ENCODE measurements around the gene DENND4C.
"Not testable (repeated sequence)": the region's sequence is repeated elsewhere in the genome, so short reads cannot be mapped to it uniquely, and the experiment has no call there.

Gene DENND4C

DNA sequence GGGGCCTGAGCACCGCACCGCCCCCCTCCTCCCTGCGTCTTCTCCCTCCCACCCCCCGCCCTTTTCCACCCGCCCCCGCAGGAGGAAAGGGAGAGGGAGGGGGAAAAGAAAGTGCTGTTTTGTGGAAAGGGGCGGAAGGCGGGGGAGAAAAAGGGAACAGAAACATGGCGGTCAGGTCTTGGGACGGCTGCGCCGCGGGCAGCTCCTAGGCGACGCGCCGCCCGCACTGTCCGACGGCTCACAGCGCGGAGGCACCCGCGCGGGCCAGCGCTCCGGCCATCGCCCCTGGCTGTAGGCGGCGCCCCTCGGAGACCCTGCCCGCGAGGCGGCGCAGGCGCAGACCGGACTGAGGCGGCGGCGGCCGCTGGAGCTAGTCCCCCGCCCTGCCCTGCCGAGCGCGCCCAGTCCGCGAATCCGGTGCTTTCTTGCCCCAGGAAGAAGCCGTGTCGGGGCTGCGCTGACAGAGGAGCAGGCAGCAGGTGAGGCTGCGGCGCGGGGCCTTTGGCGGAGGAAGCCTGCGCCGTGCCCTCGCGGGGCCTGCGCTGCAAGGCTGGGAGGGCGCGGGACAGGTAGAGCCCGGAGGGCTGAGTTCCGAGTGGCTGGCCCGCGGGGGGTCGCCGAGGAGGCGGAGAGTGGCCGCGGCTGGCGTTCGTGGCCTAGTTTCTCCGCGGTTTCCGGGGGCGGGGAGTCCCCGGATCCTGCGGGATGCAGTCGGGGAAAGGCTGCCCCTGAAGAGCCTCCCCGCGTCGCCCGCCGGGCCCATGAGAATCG, at the start of gene DENND4C:
Gene DENND4C (plus strand): TSS at position 339 of the 771 bp plus-strand sequence. CDS start 45,482 bp downstream, outside the sequence.
- peak; percentile 67 for DNase-seq

DNA sequence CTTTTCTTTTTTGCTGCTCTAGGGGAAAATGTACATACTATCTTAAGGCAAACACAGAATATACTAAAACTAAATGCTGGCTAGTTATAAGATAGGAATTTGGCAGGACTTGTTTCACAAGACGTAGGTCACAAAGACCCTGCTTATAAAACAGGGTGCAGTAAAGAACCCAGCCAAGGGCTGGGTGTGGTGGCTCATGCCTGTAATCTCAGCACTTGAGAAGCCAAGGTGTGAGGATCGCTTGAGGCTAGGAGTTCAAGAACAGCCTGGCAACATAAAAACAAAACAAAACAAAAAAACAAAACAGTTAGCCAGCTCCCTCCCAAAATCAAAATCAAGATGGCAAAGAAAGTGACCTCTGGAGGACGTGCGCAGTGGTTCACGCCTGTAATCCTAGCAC, 49.5 kb upstream of the DENND4C start:
- DNase-seq = no peak

DNA sequence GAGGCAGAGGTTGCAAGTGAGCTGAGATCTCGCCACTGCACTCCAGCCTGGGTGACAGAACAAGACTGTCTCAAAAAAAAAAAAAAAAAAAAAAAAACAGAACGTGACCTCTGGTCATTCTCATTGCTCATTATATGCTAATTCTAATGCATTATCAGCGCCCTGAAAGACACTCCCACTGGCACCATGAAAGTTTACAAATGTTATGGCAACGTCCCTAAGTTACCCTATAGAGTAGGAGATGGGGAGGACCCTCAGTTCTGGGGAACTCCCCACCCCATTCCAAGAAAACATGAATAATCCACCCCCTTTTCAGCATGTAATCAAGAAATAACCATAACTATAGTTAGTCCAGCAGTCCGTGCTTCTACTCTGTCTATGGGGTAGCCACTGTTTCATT, 48.9 kb upstream of the DENND4C start:
- no peak for DNase-seq

DNA sequence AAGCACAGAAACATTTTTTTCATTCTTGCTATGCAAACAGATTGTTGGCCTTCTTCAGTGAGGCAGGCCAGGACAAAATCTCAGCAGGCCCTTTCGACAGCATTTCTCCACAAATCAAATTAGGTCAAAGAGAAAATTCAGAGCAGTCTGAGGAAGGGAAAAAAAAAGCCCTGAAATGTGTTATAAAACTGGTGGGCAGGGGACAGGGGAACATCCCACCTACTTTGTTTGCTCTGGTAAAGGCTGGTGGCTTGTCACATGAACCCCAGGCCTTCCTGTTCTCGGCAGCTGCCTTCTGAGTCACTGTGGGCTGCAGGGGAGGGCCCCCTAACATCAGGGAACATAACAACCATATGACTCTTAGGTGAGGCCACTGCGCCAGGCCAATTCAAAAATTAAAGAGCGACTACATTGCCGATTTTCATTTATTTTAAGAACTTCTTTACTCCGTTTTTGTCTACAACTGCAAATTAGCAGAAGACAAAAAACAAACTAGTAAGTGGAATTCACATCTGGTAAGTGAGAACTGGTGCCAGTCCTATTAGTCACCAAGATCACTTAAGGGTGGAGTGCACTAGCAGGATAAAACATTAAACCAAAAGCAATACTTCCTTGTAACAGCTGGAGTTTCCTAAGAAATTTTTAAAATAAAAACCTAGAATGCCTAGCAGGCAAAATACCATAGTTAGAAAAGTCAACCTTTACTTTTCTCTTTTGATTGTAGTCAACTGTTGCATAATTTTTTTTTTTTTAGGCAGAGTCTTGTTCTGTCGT, 46.2 kb upstream of the DENND4C start:
- DNase-seq = peak; percentile 58

DNA sequence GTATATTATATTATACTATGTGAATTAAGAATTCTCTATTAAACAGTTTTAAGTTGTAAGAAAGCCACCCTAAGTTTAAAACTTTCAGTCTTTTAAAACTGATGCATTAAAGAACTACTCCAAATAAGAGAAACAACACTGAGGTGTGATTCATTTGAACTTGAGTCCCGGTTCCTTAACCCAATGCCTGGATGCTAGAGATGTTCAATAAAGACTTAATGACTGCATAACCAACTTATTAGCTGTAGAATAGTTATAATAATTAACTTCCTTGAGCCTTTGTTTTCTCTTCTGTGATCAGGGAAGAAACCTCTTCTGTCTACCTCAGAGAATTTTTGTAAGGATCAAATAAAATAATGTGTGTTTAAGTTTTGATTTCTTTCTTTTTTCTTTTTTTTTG, 45.3 kb upstream of the DENND4C start:
- DNase-seq = no peak

DNA sequence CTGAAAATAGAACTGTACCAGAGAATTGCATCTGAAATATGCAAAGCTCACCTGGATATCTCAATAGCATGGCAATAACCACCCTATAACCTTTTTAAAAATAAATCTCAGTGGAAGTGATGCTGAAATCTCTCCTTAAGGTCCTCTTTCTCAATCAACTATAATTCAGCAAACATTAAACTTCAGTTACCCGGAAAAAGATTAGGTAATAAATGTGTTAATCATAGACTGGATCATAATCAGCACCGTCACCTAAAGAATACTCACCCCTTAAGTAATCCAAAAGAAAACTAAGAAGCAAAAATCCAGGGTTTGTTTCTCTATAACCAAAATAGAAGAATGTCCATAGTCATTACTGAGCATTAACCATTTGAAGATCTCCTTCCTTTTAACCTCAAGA, 44.3 kb upstream of the DENND4C start:
- no peak for DNase-seq

DNA sequence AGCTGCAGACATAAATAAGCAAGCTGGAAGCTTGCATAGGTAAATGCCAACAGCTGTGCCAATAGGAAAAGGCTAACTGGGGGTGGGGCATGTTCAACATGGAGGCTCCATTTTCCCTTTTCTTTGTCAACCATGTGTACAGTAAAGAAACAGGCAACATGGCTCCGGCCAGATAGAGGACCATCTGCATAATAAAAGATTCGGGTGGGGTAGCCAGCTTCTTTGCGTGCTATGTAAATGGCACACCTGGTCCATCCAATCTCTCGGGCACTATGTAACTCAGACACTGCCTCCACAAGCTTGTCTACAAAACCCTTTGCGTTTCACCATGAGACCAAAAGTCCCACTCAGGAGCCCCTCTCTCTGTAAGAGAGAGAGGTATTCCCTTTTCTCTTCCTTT, 41.7 kb upstream of the DENND4C start:
- no peak for DNase-seq

DNA sequence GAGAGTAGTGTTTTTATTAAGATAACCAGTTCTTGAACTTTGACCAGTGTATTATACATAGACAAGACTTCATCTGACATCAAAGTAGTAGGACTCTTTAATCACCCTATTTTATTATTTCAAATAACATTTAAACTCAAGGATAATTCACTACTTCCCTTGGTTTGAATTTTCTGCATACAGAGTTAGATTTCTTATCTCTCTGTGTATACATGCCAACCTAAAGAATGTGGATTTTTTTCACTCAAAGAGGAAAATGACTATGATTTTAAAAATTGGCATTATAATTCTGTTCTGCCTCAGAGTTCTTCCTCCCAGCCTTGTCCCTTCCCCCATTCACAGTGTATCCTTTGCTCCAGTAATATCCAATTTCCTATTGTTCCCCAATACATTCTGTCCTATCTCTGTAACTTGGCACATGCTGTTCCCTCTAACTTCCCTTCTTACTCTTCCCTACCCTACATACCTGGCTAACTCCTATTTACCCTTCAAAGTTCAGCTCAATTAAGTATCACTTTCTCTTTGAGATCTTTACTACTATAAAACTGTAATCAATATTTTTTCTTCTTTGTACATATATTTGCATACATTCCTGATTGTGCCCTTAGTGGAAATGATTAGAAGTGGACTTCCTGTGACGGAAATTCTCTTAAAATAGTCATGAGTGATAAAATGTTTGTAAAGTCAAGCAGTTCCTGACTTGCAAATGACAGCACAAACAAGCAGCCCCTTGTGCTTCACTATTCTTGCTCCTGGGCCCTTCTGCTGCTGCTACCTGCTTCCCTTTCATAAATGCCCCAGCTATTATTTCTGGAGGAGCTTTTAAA, 38.1 kb upstream of the DENND4C start:
- no peak for DNase-seq

DNA sequence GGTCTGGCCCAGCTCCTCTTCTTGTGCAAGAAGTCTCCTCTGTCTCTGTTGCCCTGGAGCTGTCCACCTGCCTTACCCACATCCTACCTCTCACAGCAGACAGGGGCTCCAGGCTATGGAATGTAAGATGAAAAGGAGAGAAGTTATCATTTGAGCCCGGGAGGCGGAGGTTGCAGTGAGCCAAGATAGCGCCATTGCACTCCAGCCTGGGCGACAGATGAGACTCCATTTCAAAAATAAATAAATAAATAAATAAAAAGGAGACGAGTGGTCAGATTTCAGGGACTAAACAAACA, 37.5 kb upstream of the DENND4C start:
- no peak for DNase-seq

DNA sequence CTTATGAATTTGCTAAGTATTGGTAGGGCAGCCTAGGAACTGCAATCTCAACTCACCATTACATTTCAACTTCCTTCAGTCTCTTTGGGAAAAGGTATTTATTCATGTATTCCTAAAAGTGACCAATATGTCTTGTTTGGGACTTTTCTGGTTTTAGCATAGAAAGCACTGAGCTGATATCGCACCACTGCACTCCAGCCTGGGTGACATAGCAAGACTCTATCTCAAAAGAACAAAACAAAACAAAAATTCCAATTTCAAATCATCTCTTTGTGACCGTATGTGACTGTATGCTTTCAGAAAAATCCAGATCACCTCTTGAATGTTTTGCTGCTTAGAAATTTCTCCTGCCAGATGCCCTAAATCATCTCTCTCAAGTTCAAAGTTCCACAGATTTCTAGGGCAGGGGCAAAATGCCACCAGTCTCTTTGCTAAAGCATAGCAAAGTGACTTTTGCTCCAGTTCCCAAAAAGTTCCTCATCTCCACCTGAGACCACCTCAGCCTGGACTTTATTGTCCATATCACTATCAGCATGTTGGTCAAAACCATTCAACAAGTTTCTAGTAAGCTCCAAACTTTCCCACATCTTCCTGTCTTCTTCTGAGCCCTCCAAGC, 37.0 kb upstream of the DENND4C start:
- not testable (repeated sequence) for DNase-seq

DNA sequence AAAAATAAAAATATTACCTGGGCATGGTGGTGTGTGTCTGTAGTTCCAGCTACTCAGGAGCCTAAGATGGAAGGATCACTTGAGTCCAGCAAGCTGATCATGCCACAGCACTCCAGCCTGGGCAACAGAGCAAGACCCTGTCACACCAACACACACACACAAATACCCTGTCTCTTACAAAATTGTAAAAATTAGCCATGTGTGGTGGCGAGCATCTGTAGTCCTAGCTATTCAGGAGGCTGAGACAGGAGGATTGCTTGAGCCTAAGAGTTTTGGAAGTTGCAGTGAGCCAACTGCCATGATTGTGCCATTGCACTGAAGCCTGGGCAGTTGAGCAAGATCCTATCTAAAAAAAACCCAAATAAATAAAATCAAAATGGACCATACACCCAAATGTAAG, 32.1 kb upstream of the DENND4C start:
- DNase-seq = no peak

DNA sequence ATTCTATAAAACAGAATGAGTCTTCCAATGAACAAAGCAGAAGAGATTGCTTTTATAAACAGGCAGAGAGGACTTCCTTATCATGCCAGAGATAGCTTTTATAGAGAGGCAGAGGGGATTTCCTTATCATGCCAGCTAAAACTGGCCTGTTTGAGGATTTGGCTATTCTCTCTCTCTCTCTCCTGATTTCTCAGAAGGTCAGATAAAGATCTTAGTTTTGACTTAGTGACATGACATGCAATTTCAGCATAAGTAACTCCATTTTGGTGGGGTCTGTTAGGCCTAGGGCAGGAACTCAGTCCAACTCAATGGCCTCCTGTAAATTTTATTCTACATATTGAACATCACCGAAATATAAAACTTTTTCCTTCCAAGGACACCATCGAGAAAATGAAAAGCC, 31.5 kb upstream of the DENND4C start:
- DNase-seq = no peak

DNA sequence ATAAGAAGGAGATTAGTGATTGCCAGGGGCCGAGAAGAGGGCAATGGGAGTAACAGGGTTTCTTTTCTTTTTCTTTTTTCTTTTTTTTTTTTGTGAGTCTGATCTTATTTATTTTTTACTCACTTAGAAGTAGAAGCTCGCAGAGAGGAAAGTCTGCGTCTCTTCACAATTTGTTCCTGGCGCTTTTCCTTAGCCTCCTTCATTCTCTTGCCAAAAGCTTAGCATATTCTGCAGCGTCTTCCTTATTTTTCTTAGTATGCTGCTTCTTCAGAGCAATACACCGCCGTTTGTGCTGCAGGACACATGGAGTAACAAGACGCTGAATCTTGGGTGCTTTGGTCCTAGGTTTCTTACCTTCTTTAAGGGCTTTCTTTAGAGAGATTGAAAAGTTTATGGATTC, 30.3 kb upstream of the DENND4C start:
- DNase-seq = no peak

DNA sequence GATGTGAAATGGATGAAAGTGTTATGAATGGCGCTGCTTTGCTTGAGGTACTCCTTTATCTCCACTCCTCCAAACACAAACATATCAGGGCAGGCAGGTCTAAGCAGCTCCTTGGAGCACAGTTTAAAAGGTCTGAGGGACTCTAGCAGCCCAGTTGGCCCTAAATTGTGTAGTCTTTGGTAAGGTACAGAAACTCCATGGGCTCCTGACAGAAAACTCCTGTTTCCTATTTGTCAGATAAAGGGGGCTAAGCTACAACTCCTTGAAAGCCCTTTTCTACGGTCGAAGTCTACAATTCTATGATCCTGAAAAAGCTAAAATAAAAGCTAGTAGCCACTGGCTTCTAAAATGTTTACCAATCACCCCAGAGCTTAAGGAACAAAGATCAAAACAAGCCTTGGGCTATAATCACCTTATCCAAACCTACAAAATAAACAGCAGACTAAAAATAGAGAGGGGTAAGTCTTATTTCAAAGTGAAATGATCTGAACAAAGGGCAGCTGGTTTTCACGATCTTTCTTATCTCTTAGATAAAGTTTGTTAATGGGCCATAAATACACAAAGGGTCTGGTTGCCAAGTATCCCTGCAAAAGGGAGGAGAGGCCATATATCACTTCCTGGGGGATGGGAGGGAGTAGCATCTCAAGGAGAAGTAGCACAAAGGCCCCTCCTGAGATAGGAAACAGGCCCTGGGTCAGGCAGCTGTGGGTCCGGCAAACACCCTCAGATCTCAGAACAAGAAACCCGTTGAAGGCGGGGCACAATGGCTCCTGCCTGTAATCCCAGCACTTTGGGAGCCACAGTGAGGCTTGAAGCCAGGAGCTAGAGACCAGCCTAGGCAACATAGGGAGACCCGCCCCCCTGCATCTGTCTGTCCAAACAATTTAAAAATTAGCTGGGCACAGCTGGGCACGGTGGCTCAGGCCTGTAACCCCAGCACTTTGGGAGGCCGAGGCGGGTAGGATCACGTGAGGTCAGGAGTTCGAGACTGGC, 28.3 kb upstream of the DENND4C start:
- DNase-seq = no peak

DNA sequence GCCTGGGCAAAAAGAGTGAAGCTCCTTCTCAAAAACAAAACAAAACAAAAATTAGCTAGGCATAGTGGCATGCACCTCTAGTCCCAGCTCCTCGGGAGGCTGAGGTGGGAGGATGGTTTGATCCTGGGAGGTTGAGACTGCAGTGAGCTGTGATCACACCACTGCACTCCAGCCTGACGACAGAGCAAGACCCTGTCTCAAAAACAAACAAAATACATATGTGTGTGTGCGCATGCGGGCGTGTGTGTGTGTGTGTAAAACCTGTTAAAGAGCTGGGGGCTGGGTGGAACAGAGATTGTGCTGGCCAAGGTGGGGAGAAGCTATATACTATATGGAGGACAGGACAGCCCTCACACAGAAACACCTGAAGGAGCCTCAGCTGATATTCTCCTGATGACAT, 27.4 kb upstream of the DENND4C start:
- no peak for DNase-seq

DNA sequence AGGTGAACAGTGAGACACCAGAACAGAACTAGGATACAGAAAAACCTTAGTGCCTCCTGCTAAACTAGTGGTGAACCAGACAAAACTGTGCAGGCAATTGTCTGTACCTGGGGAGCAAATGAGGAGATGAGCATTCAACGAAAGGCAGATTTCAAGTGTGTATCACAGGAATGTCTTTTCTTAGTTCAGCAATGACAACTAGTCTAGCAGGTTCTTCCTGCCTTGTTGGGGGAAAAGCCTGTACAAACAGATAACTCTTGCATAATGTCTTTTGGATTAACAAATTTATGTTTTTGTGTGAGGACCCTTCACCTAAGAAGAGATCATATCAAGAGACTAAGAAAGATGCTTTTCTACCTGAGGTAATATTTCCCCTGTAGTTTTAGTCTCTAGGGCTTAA, 21.8 kb upstream of the DENND4C start:
- DNase-seq = no peak

DNA sequence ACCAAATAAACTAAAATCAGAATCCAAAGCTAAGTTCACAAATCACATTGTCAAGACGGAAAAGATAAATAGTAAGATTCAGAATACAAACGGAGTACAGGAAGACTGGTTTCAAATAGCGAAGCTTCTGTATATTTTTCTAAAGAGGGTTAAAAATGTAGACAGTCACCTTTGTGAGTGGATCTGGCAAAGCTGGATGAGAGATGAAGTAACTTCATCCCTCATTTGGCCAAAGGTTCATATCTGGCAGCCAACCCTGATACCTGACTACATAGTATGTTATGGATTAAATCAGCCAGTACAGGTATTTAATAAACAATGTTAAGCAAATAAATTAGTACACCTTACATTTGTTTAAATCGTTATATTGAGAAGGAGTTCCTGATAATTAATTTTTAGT, 21.3 kb upstream of the DENND4C start:
- no peak for DNase-seq

DNA sequence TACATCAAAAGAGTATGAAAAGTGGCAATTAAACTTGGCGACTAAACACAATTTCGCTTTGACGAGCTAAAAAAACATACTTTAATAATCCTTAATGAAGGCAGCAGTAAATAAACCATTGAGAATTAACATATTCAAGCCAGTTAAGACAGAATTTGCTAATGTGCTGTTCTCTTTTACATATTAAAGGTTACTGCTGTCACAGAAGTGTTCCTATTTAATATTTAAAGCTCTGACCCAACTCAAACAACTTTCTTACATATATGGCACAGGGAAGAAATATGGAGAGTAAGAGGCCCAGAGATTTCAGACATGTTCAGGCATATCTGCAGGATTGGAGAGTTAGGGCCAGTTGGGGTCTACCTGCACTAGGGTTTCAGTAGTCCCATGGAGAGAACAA, 16.7 kb upstream of the DENND4C start:
- no peak for DNase-seq

DNA sequence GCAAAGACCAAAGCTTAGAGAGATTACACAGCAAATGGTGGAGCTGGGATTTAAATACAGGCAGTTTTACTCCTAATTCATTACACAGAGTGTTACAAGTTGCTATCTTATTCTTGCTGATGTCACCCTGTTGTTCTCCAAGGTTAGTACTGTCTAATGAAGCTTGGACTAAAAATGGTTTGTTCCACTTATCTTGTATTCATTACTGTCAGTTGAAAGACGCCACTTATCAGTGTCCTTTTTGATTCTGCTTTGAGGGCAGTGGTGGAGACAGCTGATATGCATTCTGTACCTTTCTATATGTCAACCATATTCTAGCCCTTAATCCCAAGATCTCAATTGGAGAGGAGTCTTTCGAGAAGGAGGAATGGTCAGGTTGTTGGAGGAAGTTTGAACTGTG, 14.0 kb upstream of the DENND4C start:
- DNase-seq = no peak

DNA sequence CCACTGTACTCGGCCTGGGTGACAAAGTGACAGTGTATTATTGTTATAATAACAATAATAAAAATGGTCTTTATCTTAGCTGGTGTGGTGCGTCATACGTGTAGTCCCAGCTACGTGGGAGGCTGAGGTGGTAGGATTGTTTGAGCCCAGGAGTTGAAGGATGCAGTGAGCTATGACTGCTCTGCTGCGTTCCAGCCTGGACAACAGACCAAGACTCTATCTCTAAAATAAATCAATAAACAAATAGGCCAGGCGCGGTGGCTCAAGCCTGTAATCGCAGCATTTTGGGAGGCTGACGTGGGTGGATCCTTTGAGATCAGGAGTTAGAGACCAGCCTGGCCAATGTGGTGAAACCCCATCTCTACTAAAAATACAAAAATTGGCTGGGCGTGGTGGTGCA, 9.2 kb upstream of the DENND4C start:
- no peak for DNase-seq

DNA sequence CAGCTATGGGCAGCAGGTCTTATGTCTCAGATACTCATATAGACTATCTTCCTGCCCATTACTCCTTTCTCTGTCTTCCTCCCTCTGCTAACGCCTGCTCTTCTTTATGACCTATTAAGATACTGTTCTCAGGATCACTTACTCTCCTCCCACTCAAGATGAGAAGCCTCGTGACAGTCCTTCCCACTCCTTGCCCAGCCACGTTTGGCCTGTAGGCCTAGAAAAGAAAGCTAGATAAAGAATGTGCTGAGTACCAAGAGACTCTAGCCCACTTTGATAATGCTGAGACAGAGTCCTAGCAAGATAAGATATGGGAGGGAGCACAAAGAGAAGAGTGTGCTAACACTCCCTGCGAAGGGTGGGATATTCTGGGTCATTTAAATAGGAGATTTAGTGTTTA, 6.8 kb upstream of the DENND4C start:
- DNase-seq = no peak

DNA sequence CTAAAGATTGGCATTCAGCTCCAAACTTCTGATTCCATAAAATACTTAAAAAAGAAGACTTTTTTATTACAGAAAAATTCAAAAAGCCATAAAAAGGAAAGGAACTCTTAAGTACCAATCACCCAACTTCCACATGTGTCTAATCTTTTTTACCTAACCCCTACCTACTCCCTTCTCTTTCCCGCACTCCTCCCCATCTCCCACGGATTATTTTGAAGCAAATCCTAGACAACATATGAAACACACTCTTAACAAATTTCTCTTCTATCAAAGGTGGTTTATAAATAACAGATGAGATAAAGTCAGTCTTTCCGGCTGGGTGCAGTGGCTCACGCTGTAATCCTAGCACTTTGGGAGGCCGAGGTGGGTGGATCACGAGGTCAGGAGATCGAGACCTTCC, 5.9 kb upstream of the DENND4C start:
- no peak for DNase-seq
